Keratinocyte (primary cell): Measurements from ENCODE around the gene TEX22. TPM values are rescaled to one million over a fixed set of nuclear protein-coding genes. Genes with fewer than 3 reads are reported as not detected.

Source experiments
- DNase-seq: peaks from one replicate; pipeline ENCODE4 v3.0.0-alpha.2; 2011; ENCODE audit warnings: low read depth, missing footprints, low spot score
- FAIRE-seq: peaks from 2 replicates; lab custom pipeline; 2011; peaks lifted over from hg19 to GRCh38; lab: Jason Lieb, UNC
- H2AFZ ChIP-seq: 2 replicates; pipeline ENCODE4 v1.6.0; 2012; ENCODE audit warnings: low read length, control low read depth, inconsistent platforms; ENCODE audit not compliant: control insufficient read depth
- H3K27ac ChIP-seq: 2 replicates; pipeline ENCODE4 v1.5.1; 2011; ENCODE audit warnings: low read length; ENCODE audit not compliant: control insufficient read depth, insufficient read depth
- H3K27me3 ChIP-seq: 3 replicates; pipeline ENCODE4 v1.6.0; 2011; ENCODE audit warnings: low read length; ENCODE audit not compliant: control insufficient read depth, insufficient read depth; ENCODE audit errors: extremely low read depth
- H3K36me3 ChIP-seq, 2 experiments: 2 replicates in 1 of 2; 3 replicates in 1 of 2; pipeline ENCODE4 v1.5.1; 2011; ENCODE audit warnings: low read length in 2 of 2, mild to moderate bottlenecking in 1 of 2; ENCODE audit not compliant: control insufficient read depth in 2 of 2, insufficient read depth in 2 of 2; ENCODE audit errors: extremely low read depth in 1 of 2
- H3K4me1 ChIP-seq: 3 replicates; pipeline ENCODE4 v1.5.1; 2011; ENCODE audit warnings: low read length; ENCODE audit not compliant: control insufficient read depth, insufficient read depth; ENCODE audit errors: extremely low read depth
- H3K4me2 ChIP-seq: 3 replicates; pipeline ENCODE4 v1.6.0; 2011; ENCODE audit warnings: low read depth, low read length; ENCODE audit not compliant: control insufficient read depth, insufficient read depth; ENCODE audit errors: extremely low read depth
- H3K4me3 ChIP-seq, 3 experiments: fragments of 200-600 bp in 1 of 3; sonication (generic) in 1 of 3; 2 replicates in 2 of 3; 3 replicates in 1 of 3; pipeline ENCODE4 v1.5.1; 2011 to 2016; ENCODE audit warnings: low read length in 3 of 3, mild to moderate bottlenecking in 3 of 3, control low read depth in 2 of 3, inconsistent platforms in 1 of 3, low read depth in 1 of 3, mixed read lengths in 1 of 3, mixed run types in 1 of 3, moderate library complexity in 1 of 3; ENCODE audit not compliant: control insufficient read depth in 2 of 3, insufficient read depth in 2 of 3; ENCODE audit errors: extremely low read depth in 1 of 3
- H3K79me2 ChIP-seq: 2 replicates; pipeline ENCODE4 v1.6.0; 2012; ENCODE audit warnings: low read length; ENCODE audit not compliant: control insufficient read depth, insufficient read depth
- H3K9ac ChIP-seq: 3 replicates; pipeline ENCODE4 v1.6.0; 2011; ENCODE audit warnings: low read length; ENCODE audit not compliant: control insufficient read depth, insufficient read depth; ENCODE audit errors: extremely low read depth
- H3K9me1 ChIP-seq: 3 replicates; pipeline ENCODE4 v1.6.0; 2011; ENCODE audit warnings: low read length; ENCODE audit not compliant: control insufficient read depth, insufficient read depth; ENCODE audit errors: extremely low read depth
- H3K9me3 ChIP-seq: 2 replicates; pipeline ENCODE4 v1.5.1; 2012; ENCODE audit warnings: low read depth, low read length; ENCODE audit not compliant: control insufficient read depth
- H4K20me1 ChIP-seq: 3 replicates; pipeline ENCODE4 v1.6.0; 2011; ENCODE audit warnings: low read length; ENCODE audit not compliant: control insufficient read depth, insufficient read depth; ENCODE audit errors: extremely low read depth
- CTCF ChIP-seq, 3 experiments: IDR thresholded peaks in 1 of 3; conservative IDR thresholded peaks in 1 of 3; optimal IDR thresholded peaks in 1 of 3; 2 replicates in 2 of 3; 3 replicates in 1 of 3; pipeline versions ENCODE3 to v1.5.1; 2011; ENCODE audit warnings: low read length in 3 of 3, mild to moderate bottlenecking in 3 of 3, moderate library complexity in 2 of 3, control low read depth in 1 of 3, inconsistent platforms in 1 of 3; ENCODE audit not compliant: insufficient read depth in 2 of 3; ENCODE audit errors: extremely low read depth in 1 of 3
- EZH2 ChIP-seq: IDR thresholded peaks from one replicate; pipeline ENCODE4 v1.6.1; 2012; ENCODE audit warnings: inconsistent platforms, mild to moderate bottlenecking, low read length, moderate library complexity
- dilution Hi-C: fragments of 300-500 bp; cut with MboI; formaldehyde crosslinking; loops from one replicate; pipeline ENCODE4 v1.7.0; 2020; ENCODE audit warnings: low sequenced_read_pairs; ENCODE audit not compliant: extremely low pct_ligation_motif_present
- polyA plus RNA-seq, 5 experiments: library from polyadenylated mRNA; depleted of rRNA in 3 of 5; stranded (reverse) in 3 of 5; stranded (forward) in 1 of 5; unstranded in 1 of 5; fragments of >200 nt; gene quantifications; 1 replicate in 1 of 5; 2 replicates in 3 of 5; 3 replicates in 1 of 5; pipeline versions ENCODE4 v1.2.1 to v1.2.3, GENCODE V29; 2011 to 2012; ENCODE audit warnings: missing spikeins in 2 of 5, low read depth in 1 of 5, low replicate concordance in 1 of 5

TEX22 gene
- polyA plus RNA-seq, 1 donor (not counting 4 experiments of a cell fraction or from before 2014, with no cell fraction given), result 0.03 TPM

GRCh38 chr14:105440992-105441391 lies 42.7 kb downstream of the TEX22 start:
- Histone ChIP-seq H3K4me3 (no peak overlapping the region), H3K27ac (no peak overlapping the region), H3K4me1 (no peaks in the 10 kb centered on the region), H3K9ac (no peak overlapping the region), H2AFZ (no peak overlapping the region), H3K79me2 (peaks cover 44% of the 10 kb centered on the region), H3K9me1 (no peaks in the 10 kb centered on the region), H3K9me3 (no peaks in the 10 kb centered on the region), H3K27me3 (no peaks in the 10 kb centered on the region), H4K20me1 (peaks cover 31% of the 10 kb centered on the region), H3K4me2 (no peak overlapping the region), H3K36me3 (peaks cover 13 to 30% of the 10 kb centered on the region in 2 experiments)
- dilution Hi-C loops, result no loop called here
- no peak for DNase-seq
- FAIRE-seq, result no peak
- TF ChIP-seq CTCF (optimal IDR thresholded peaks at IDR 0.05 in 1 of 3, IDR thresholded peaks at IDR 0.05 in 1 of 3, conservative IDR thresholded peaks at IDR 0.05 in 1 of 3; ENCODE audit: extremely low read depth in 1 of 3, insufficient read depth in 2 of 3, low read length in 3 of 3) (no peak), EZH2 (no peak)

DNA sequence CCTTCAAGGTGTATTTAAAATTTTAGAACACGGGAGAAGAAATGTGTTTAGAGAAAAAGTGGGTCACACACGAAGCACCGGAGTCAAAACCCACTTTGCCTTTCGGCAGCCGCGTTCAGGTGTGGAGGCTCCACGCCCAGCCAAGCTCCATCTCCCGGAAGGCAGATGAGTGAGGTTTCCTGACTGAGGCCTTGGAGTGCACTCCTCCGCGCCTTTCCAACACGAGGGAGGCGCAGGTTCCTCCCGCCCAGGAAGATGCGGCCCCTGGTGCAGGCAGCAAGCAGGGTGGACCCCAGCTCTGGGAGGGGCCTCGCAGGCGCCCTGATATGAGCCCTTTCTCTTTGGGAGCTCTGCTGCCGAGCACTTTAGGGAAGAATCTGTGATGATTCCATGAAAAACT lies 43.8 kb downstream of the TEX22 start:
- Histone ChIP-seq H3K4me1 (no peaks in the 10 kb centered on the region), H3K27me3 (no peaks in the 10 kb centered on the region), H4K20me1 (peaks cover 22% of the 10 kb centered on the region), H3K36me3 (peaks cover 13 to 30% of the 10 kb centered on the region in 2 experiments), H3K79me2 (peaks cover 42% of the 10 kb centered on the region), H3K27ac (no peak overlapping the region), H3K9ac (no peak overlapping the region), H2AFZ (no peak overlapping the region), H3K4me3 (no peak overlapping the region), H3K9me1 (no peaks in the 10 kb centered on the region), H3K9me3 (no peaks in the 10 kb centered on the region), H3K4me2 (no peak overlapping the region)
- no peak for DNase-seq
- FAIRE-seq, result no peak
- TF ChIP-seq CTCF (optimal IDR thresholded peaks at IDR 0.05 in 1 of 3, IDR thresholded peaks at IDR 0.05 in 1 of 3, conservative IDR thresholded peaks at IDR 0.05 in 1 of 3; ENCODE audit: extremely low read depth in 1 of 3, insufficient read depth in 2 of 3, low read length in 3 of 3) (no peak), EZH2 (no peak)
- dilution Hi-C loops, result no loop called here
